Measurements from ENCODE around the gene EXOC6. TPM values are rescaled to one million over a fixed set of nuclear protein-coding genes. Genes with fewer than 3 reads are reported as not detected.

The EXOC6 gene
- total and polyA plus RNA-seq, 8 donors: 1.7 to 21.3 (median 4.6) TPM

DNA sequence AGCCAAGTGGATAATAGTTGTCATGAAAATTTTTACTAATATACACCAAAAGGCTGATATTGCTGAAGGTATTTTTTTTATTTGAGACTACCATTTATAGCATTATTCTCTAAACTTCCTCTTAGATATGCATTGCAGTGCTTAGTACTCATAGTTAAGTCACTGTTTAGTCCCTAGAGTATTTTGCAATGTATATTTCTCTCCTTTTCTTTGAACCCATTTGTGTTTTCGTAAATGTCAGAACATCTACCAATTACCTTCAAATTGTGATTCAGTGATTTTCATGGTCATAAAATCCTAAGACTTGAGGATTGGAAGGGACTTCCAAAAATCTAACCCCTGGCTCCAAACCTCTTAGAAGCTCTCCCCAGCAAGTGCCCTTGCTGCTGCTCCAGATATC, 190.8 kb downstream of the EXOC6 start:
- intact Hi-C loops (cut with DNase I; ENCODE audit: low total_unique reads): no loop called here
- Histone ChIP-seq H3K36me3 (no peaks in the 10 kb centered on the region), H3K27me3 (no peaks in the 10 kb centered on the region), H3K4me1 (peaks cover 0 to 8% (median 4%) of the 10 kb centered on the region in 4 donors), H3K9me3 (no peaks in the 10 kb centered on the region), H3K27ac (no peak overlapping the region), H3K4me3 (no peak overlapping the region)
- DNase-seq: no peak
- 97 to 100% (median 100%) methylated on average over 1 of the region's 1 CpG for WGBS, 5 donors
- TF ChIP-seq EP300 (IDR thresholded peaks at IDR 0.05) (no peak), CTCF (IDR thresholded peaks at IDR 0.05) (no peak), POLR2A (IDR thresholded peaks at IDR 0.05) (no peak), POLR2AphosphoS5 (IDR thresholded peaks at IDR 0.05) (no peak)

DNA sequence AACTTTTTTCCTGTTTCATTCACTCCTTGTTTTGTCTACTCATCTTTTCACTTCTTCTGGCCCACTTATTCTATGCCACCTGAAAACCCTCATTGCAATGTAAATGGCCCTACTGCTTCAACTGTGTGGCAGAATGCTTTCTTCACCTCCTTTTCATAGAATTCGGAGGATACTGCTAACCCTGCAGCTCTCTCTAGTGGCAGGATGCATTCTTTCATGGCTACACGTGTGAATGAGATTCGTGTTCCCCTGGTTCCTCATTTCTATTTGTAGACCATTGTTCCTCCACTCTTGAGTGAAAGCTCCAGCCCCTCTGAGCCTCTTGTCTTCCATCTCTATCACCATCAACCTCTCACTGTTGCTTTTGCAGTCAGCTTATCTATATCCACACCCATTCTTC, 191.4 kb downstream of the EXOC6 start:
- 29 to 45% (median 31%) methylated on average over 3 of the region's 3 CpGs for WGBS, 5 donors
- peak in 1 of 2 donors; percentile 38 for DNase-seq
- intact Hi-C loops (cut with DNase I; ENCODE audit: low total_unique reads): no loop called here
- Histone ChIP-seq H3K4me3 (no peak overlapping the region), H3K27me3 (no peaks in the 10 kb centered on the region), H3K27ac (no peak overlapping the region), H3K4me1 (peaks cover 0 to 1% (median under 1%) of the 10 kb centered on the region in 4 donors), H3K9me3 (no peaks in the 10 kb centered on the region), H3K36me3 (no peaks in the 10 kb centered on the region)
- no peak for TF ChIP-seq POLR2AphosphoS5 (IDR thresholded peaks at IDR 0.05)

GRCh38 chr10:93054486-93054885, 206.2 kb downstream of the EXOC6 start:
- 91 to 96% (median 95%) methylated on average over 3 of the region's 3 CpGs for WGBS, 5 donors
- Histone ChIP-seq H3K4me3 (no peak overlapping the region), H3K27me3 (peaks cover 0 to 16% (median under 1%) of the 10 kb centered on the region in 3 donors), H3K36me3 (peaks cover 0 to 14% (median 3%) of the 10 kb centered on the region in 4 donors), H3K27ac (no peak overlapping the region), H3K9me3 (no peaks in the 10 kb centered on the region), H3K4me1 (no peaks in the 10 kb centered on the region)
- intact Hi-C loops (cut with DNase I; ENCODE audit: low total_unique reads): no loop called here
- DNase-seq: no peak
- TF ChIP-seq EP300 (IDR thresholded peaks at IDR 0.05) (no peak), CTCF (IDR thresholded peaks at IDR 0.05) (no peak), POLR2AphosphoS5 (IDR thresholded peaks at IDR 0.05) (no peak), POLR2A (IDR thresholded peaks at IDR 0.05) (no peak)

DNA sequence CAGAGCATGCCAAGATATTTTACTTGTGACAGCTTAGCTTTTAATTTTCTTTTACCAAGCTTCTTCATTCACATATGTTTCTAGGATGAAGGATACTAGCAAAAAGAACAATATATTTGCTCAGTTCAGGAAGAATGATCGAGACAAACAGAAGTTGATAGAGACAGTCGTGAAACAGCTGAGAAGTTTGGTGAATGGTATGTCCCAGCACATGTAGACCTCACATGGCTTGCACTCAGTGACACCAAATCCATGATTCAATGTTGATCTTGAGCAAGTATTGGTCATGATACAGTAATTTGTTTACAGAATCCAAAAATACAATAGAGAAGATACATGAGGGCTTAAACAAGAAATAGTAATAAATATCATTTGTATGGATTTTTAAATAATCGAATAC, 209.8 kb downstream of the EXOC6 start:
- H3K36me3 ChIP-seq: peaks cover 0 to 22% (median 5%) of the 10 kb centered on the region in 4 donors
- no peaks in the 10 kb centered on the region for H3K9me3 ChIP-seq
- no peak for DNase-seq
- intact Hi-C loops (cut with DNase I; ENCODE audit: low total_unique reads): no loop called here
- H3K27ac ChIP-seq: no peak overlapping the region
- TF ChIP-seq POLR2A (IDR thresholded peaks at IDR 0.05) (no peak), EP300 (IDR thresholded peaks at IDR 0.05) (no peak), CTCF (IDR thresholded peaks at IDR 0.05) (no peak), POLR2AphosphoS5 (IDR thresholded peaks at IDR 0.05) (no peak)
- 94 to 99% (median 95%) methylated on average over 3 of the region's 3 CpGs for WGBS, 5 donors
- peaks cover 9 to 51% (median 37%) of the 10 kb centered on the region in 3 donors for H3K27me3 ChIP-seq
- no peak overlapping the region for H3K4me3 ChIP-seq
- H3K4me1 ChIP-seq: peaks cover 14 to 34% (median 27%) of the 10 kb centered on the region in 4 donors
